ENCODE results near the gene TDRD5. TPM values are rescaled to one million over a fixed set of nuclear protein-coding genes. Genes with fewer than 3 reads are reported as not detected.
A peak's percentile ranks its signal among the peaks of the same experiment; 100 is the strongest.

TDRD5 gene
- 0.05 and 0.21 TPM in 2 replicates for total RNA-seq (2014; rRNA removed; shearing (Covaris generic))
- polyA plus RNA-seq (2015; cell fraction: cytosol; rRNA removed): 0.06 TPM in 1 of 2 replicates, not detected in the other
- polyA plus RNA-seq (2015; cell fraction: nucleus; rRNA removed): 0.68 and 0.85 TPM in 2 replicates

- DNase-seq (ENCODE audit: low read depth, low spot score): peak; percentile 32
- in situ Hi-C loops (cut with HindIII; ENCODE audit: low pct_unique_long_range_greater_than_20kb, low sequenced_read_pairs): no loop called here
Measured at GRCh38 chr1:179591592-179592580, at the start of gene TDRD5. Gene TDRD5, plus strand, starts transcription at chr1:179591832. Its CDS starts 784 bp downstream, at chr1:179592616.

- in situ Hi-C loops (cut with HindIII; ENCODE audit: low pct_unique_long_range_greater_than_20kb, low sequenced_read_pairs): no loop called here
- DNase-seq (ENCODE audit: low read depth, low spot score): no peak
Measured at GRCh38 chr1:179545321-179545720, 46.3 kb upstream of the TDRD5 start.

- no peak for DNase-seq (ENCODE audit: low read depth, low spot score)
- in situ Hi-C loops (cut with HindIII; ENCODE audit: low pct_unique_long_range_greater_than_20kb, low sequenced_read_pairs): no loop called here
Measured at GRCh38 chr1:179547021-179547535, 44.6 kb upstream of the TDRD5 start.

GRCh38 chr1:179548666-179549367 is 42.8 kb upstream of the TDRD5 start:
- DNase-seq (ENCODE audit: low read depth, low spot score): no peak
- in situ Hi-C loops (cut with HindIII; ENCODE audit: low pct_unique_long_range_greater_than_20kb, low sequenced_read_pairs): no loop called here

- in situ Hi-C loops (cut with HindIII; ENCODE audit: low pct_unique_long_range_greater_than_20kb, low sequenced_read_pairs): no loop called here
- no peak for DNase-seq (ENCODE audit: low read depth, low spot score)
Measured at GRCh38 chr1:179549368-179549700, 42.3 kb upstream of the TDRD5 start.

GRCh38 chr1:179550746-179551682 is 40.6 kb upstream of the TDRD5 start:
- in situ Hi-C loops (cut with HindIII; ENCODE audit: low pct_unique_long_range_greater_than_20kb, low sequenced_read_pairs): no loop called here
- DNase-seq (ENCODE audit: low read depth, low spot score): peak; percentile 89

GRCh38 chr1:179554427-179554826 is 37.2 kb upstream of the TDRD5 start:
- in situ Hi-C loops (cut with HindIII; ENCODE audit: low pct_unique_long_range_greater_than_20kb, low sequenced_read_pairs): no loop called here
- DNase-seq (ENCODE audit: low read depth, low spot score): no peak

GRCh38 chr1:179558078-179558477 is 33.6 kb upstream of the TDRD5 start:
- in situ Hi-C loops (cut with HindIII; ENCODE audit: low pct_unique_long_range_greater_than_20kb, low sequenced_read_pairs): no loop called here
- no peak for DNase-seq (ENCODE audit: low read depth, low spot score)

GRCh38 chr1:179575497-179576314 is 15.9 kb upstream of the TDRD5 start, which contains the start of gene NPHS2:
Gene NPHS2, minus strand, starts transcription at chr1:179575948. Its CDS starts 84 bp downstream, at chr1:179575864.
- in situ Hi-C loops (cut with HindIII; ENCODE audit: low pct_unique_long_range_greater_than_20kb, low sequenced_read_pairs): no loop called here
- no peak for DNase-seq (ENCODE audit: low read depth, low spot score)

- in situ Hi-C loops (cut with HindIII; ENCODE audit: low pct_unique_long_range_greater_than_20kb, low sequenced_read_pairs): no loop called here
- no peak for DNase-seq (ENCODE audit: low read depth, low spot score)
Measured at GRCh38 chr1:179576509-179576908, 15.1 kb upstream of the TDRD5 start.

GRCh38 chr1:179583771-179584320 is 7.8 kb upstream of the TDRD5 start:
- no peak for DNase-seq (ENCODE audit: low read depth, low spot score)
- in situ Hi-C loops (cut with HindIII; ENCODE audit: low pct_unique_long_range_greater_than_20kb, low sequenced_read_pairs): no loop called here

- DNase-seq (ENCODE audit: low read depth, low spot score): peak; percentile 32
- in situ Hi-C loops (cut with HindIII; ENCODE audit: low pct_unique_long_range_greater_than_20kb, low sequenced_read_pairs): no loop called here
Measured at GRCh38 chr1:179586107-179586823, 5.4 kb upstream of the TDRD5 start.

GRCh38 chr1:179587336-179587735 is 4.3 kb upstream of the TDRD5 start:
- in situ Hi-C loops (cut with HindIII; ENCODE audit: low pct_unique_long_range_greater_than_20kb, low sequenced_read_pairs): no loop called here
- no peak for DNase-seq (ENCODE audit: low read depth, low spot score)

GRCh38 chr1:179588425-179589024 is 3.1 kb upstream of the TDRD5 start:
- in situ Hi-C loops (cut with HindIII; ENCODE audit: low pct_unique_long_range_greater_than_20kb, low sequenced_read_pairs): no loop called here
- DNase-seq (ENCODE audit: low read depth, low spot score): no peak

- in situ Hi-C loops (cut with HindIII; ENCODE audit: low pct_unique_long_range_greater_than_20kb, low sequenced_read_pairs): no loop called here
- DNase-seq (ENCODE audit: low read depth, low spot score): no peak
Measured at GRCh38 chr1:179589509-179589908, 2.1 kb upstream of the TDRD5 start.

All from SK-MEL-5 (cell line).